HG03064 (cell line): ENCODE data around the gene USP43.
"Not testable (repeated sequence)": the region's sequence is repeated elsewhere in the genome, so short reads cannot be mapped to it uniquely, and the experiment has no call there.

ENCODE experiments used
- ATAC-seq: cut with Tn5 transposase; IDR thresholded peaks from one replicate; pipeline ENCODE4 v1.9.1; 2021; ENCODE audit warnings: low read depth; ENCODE audit not compliant: unreplicated experiment

USP43 gene, protein sequence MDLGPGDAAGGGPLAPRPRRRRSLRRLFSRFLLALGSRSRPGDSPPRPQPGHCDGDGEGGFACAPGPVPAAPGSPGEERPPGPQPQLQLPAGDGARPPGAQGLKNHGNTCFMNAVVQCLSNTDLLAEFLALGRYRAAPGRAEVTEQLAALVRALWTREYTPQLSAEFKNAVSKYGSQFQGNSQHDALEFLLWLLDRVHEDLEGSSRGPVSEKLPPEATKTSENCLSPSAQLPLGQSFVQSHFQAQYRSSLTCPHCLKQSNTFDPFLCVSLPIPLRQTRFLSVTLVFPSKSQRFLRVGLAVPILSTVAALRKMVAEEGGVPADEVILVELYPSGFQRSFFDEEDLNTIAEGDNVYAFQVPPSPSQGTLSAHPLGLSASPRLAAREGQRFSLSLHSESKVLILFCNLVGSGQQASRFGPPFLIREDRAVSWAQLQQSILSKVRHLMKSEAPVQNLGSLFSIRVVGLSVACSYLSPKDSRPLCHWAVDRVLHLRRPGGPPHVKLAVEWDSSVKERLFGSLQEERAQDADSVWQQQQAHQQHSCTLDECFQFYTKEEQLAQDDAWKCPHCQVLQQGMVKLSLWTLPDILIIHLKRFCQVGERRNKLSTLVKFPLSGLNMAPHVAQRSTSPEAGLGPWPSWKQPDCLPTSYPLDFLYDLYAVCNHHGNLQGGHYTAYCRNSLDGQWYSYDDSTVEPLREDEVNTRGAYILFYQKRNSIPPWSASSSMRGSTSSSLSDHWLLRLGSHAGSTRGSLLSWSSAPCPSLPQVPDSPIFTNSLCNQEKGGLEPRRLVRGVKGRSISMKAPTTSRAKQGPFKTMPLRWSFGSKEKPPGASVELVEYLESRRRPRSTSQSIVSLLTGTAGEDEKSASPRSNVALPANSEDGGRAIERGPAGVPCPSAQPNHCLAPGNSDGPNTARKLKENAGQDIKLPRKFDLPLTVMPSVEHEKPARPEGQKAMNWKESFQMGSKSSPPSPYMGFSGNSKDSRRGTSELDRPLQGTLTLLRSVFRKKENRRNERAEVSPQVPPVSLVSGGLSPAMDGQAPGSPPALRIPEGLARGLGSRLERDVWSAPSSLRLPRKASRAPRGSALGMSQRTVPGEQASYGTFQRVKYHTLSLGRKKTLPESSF

DNA sequence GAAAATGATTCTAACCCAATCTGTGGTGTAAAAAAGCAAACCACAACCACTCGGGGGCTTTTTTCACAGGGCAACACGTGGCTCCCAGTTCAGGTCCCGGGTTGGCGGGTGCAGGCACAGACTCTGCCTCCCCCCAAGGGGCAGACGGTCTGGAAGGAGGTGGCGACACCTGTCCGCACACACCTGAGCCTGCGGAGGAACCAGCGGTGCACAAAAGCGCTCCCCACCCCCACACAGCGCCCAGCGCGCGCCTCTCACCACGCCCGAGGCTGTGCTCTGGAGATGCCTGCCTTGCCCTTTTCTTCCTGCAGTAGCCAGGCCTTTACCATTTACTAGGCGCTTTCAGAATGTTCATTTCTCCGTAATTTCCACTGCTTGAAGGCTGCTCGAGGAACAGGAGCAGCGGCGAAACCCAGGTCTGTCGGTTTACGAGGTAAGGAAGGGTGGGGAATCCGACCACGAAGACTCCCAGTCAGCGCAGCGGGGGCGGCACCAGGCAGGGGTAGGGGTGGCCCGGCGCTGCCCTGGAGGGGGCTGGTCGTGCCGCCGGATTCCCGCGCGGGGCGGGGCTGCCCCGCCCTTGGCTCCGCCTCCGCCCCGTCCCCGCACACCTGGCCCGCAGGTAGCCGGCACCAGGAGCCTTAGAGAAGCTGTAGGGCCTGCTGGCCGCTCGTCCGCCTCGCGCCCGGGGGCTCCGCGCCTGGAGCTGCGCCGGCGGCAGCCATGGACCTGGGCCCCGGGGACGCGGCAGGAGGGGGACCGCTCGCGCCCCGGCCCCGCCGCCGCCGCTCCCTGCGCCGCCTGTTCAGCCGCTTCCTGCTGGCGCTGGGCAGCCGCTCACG, at the start of gene USP43:
Gene USP43, plus strand, starts transcription at position 608 of the 842 bp plus-strand sequence. Its CDS starts 116 bp downstream, at position 724.
- no peak for ATAC-seq

DNA sequence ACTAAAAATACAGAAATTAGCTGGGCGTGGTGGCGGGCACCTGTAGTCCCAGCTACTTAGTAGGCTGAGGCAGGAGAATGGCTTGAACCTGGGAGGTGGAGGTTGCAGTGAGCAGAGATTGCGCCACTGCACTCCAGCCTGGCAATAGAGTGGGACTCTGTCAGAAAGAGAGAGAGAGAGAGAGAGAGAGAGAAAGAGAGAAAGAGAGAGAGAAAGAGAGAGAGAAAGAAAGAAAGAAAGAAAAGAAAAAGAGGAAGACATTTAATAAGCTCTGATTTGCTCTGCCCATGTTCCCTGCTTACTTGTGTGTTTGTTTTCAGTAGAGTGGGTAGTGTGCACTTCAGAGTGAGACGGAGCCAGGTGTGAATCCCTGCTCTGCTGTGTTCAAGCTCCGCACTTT, 47.7 kb upstream of the USP43 start:
- ATAC-seq = not testable (repeated sequence)

DNA sequence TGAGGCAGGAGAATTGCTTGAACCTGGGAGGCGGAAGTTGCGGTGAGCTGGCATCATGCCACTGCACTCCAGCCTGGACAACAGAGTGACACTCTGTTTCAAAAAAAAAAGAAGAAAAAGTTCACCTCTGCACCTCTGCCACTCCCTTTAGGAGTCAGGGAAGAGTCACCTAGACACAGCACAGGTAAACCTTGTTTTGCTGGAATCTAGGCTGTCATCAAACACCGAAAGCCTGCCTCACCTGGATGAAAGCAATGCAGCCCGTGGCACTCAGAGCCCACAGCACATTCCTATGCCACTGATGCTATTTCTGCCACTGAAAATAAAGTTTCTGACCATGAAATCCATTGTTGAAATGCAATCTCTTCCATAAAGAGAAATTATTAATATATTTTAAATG, 46.7 kb upstream of the USP43 start:
- ATAC-seq = no peak

DNA sequence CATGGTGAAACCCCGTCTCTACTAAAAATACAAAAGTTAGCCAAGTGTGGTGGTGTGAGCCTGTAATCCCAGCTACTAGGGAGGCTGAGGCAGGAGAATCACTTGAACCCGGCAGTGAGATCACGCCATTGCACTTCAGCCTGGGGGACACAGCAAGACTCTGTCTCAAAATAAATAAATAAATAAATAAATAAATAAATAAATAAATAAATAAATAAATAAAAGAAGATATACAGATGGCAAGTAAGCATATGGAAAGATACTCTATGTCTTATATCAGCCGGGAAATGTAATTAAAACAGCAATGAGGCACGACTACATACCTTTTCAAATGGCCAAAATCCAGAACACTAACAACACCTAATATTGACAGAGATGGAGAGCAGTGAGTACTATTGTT, 40.7 kb upstream of the USP43 start:
- not testable (repeated sequence) for ATAC-seq

DNA sequence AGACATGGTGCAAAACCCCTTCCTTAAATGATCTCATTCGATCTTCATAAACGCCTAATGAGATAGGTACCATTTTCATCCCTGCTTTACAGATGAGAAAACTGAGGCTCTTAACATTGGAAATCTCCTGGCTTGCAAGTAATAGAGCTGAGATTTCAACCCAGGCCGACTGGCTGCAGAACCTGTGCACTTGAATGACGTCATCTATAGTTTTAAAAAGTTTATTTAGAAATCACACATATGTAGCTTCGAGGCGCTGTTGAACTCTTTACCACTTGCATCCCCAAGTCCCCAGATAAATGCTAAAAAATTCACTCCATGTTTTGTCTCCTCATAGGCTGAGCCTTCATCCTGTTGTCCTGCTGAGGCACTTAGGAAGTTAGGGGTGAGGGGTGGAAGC, 38.9 kb upstream of the USP43 start:
- no peak for ATAC-seq

DNA sequence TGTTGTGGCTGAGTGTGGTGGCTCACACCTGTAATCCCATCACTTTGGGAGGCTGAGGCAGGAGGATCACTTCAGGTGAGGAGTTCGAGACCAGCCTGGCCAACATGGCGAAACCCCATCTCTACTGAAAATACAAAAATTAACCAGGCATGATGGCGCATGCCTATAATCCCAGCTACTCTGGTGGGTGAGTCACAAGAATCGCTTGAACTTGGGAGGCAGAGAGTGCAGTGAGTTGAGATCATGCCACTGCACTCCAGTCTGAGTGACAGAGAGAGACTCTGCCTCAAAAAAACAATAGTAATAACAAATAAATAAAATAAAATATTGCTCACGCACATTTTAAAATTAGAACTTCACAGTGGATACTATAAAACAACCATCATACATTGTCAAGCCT, 38.3 kb upstream of the USP43 start:
- ATAC-seq = not testable (repeated sequence)

DNA sequence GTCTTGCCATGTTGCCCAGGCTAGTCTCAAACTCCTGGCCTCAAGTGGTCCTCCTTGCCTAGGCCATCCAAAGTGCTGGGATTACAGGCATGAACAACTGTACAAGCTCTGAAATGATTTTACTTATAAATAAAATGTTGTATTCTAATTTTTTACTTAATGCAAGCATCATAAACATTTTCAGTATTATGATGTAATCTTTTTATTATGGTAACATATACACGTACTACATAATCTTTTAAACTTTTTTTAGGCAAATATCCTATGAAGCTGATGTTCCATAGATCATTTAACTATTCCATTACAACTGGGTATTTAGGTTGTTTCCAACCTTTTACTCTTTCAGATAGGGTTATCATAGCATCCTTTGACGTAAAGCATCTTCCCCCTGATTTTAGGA, 33.8 kb upstream of the USP43 start:
- ATAC-seq = no peak

DNA sequence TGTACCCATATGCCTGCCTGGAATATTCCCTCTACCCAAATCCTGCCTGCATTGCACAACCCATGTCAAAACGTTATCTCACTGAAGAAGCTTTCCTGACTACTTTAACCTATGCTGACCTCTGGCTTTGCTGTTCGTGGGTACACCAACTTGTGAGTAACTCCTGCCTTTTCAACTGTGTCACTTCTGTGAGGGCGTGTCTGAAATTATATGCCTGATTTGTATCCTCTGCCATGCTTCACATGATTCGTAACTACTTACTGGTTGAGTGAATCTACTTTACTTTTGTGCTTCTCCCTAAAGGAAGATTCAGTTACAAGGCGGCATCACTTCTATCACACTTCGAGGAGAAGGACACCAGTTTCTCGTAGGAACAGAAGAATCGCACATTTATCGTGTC, 33.3 kb upstream of the USP43 start:
- ATAC-seq = no peak

DNA sequence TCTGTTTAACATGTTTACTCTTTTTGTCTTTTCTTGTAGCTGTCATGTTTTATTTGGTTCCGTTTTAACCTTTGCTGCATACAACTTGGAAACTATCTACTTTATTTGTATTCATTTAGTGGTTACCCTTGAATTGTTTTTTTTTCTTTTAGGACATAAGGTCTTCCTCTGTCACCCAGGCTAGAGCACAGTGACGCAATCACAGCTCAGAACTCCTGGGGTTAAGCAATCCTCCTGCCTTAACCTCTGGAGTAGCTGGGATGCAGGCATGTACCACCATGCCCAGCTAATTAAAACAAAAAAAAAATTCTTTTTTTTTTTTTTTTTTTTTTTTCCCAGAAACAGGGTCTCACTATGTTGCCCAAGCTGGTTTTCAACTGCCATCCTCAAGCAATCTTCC, 29.8 kb upstream of the USP43 start:
- no peak for ATAC-seq

DNA sequence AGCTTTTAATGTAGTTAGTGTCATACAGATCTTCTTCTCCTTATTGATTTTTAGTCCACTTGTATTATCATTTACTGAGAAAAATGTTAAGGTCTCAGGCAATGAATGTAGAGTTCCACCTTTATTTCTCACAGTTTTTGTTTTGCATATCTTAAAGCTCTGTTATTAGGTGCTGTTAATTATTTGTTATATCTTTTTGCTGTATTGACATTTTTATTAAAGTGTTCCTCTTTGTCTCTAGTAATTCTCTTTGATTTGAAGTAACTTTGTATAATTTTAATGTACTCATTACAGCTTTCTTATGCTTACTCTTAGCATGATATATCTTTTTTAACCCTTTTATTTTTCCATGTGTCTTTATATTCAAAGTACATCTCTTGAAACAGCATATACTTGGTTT, 22.4 kb upstream of the USP43 start:
- ATAC-seq = no peak

DNA sequence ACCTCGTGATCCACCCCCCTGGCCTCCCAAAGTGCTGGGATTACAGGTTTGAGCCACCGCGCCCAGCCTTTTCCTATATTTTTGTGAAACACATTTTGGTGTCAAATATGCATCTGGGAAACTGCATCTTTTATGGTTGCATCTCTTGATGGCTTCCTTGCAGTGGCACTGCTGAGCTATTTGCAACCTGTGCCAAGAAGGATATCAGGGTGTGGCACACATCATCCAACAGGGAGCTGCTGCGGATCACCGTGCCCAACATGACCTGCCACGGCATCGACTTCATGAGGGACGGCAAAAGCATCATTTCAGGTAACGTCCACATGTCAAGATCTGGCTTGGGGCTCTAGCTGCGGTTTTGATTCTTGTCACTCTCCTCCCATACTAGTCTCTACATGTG, 16.8 kb upstream of the USP43 start:
- no peak for ATAC-seq

DNA sequence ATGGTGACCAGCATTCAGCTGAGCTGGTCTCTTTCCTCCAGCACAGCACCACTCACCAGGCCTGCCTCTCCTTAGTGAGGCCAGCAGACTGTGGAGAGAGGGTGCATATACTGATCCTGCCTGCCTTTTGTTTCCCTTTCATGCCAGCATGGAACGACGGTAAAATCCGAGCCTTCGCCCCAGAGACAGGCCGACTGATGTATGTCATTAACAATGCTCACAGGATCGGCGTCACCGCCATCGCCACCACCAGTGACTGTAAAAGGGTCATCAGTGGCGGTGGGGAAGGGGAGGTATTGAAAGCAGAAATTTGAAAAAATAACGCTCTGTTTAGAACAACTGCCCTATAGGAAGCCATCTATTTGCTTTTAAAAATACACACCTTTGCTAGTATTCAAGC, 12.6 kb upstream of the USP43 start:
- ATAC-seq = no peak

DNA sequence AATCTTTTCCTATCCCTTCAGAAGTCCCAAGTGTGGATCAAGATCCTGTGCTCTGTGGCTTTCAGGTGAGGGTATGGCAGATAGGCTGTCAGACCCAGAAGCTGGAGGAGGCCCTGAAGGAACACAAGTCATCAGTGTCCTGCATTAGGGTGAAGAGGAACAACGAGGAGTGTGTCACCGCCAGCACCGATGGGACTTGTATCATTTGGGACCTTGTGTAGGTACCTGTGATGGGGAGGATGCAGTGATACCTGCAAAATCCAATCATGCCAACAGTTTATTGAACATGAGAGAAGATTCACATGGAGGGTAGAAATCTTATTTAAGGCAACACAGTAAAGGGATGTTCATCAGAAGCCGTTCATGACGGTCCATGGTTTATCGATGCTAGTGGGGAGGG, 10.0 kb upstream of the USP43 start:
- no peak for ATAC-seq

DNA sequence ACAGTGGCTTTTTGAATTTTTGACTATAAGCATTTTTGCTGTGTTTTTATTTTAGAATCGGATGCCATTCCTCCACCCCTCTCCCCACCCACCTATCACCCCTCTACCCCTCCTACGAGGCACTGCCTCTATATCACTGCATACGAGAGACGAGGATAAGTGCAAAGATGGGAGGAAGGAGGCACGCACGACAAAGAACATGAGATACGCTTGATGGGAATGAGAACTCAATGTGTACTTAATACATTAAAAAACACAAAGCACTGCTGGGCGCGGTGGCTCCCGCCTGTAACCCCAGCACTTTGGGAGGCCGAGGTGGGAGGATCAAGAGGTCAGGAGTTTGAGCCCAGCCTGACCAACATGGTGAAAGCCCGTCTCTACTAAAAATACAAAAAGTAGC, 8.8 kb upstream of the USP43 start:
- ATAC-seq = no peak

DNA sequence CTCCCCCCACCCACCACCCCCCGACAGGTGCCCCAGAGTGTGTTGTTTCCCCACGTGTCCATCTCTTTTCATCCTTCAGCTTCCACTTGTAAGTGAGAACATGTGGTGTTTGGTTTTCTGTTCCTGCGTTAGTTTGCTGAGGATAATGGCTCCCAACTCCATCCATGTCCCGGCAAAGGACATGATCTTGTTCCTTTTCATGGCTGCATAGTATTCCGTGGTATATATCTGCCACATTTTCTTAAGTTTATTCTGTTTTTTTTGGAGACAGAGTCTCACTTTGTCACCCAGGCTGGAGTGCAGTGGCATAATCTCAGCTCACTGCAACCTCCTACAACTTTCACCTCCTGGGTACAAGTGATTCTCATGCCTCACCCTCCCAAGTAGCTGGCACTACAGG, 4.9 kb upstream of the USP43 start:
- ATAC-seq = not testable (repeated sequence)

DNA sequence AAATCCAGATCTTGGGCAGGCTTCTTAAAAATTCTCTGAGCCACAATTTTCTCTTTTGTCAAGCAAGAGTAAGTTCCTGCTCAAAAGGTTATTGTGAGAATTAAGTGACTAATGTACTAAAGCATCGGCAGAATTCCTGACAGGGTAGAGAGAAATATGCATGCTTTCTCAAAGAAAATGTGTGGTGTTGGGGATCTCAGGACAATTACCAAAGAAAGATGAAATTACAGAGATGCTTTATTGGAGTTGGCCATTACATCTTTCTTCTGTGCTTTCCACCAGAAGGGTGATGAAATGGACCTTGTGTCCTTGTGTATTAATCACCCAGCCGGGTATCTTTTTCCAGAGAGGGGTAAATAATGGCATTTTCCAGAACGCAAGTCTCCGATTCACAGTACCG, 1.7 kb upstream of the USP43 start:
- ATAC-seq = no peak

DNA sequence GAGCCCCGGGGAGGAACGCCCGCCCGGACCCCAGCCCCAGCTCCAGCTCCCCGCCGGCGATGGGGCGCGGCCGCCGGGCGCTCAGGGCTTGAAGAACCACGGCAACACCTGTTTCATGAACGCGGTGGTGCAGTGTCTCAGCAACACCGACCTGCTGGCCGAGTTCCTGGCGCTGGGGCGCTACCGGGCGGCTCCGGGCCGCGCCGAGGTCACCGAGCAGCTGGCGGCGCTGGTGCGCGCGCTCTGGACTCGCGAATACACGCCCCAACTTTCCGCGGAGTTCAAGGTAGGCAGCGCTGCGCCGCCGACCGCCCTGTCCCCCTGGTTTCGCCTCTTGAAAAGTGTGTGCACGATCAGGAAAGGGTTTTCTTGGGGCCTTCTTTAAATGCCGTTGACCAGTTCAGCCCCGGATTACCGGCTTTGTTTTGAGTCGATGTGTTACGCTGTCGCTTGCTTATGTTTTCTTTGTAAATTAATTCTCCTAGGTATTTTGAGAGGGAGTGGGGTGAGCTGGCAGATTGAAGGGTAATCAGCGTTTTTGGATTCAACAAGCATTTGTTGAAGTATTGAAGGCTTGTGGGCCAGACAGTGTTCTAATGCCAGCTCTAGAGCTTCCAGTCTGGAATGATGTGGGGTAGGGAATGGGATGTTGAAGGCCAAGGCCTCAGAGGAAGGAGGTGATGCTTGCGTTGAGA, 681 bp downstream of the USP43 start:
- ATAC-seq = no peak

DNA sequence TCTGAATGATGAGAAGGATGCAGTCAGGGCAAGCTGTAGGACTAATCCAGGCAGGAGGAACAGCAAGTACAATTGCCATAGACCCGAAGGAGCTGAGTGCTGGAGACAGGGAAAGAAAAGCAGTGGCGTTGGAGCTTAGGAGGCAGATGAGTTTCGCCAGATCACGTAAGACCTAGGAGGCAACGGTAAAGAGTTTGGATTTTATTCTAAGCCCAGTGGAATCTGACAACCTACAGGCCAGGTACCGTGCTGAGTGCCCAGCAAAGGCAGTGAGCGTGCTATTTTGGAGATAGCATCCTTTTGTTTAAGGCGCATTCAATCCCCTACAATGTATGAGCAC, 1.2 kb downstream of the USP43 start:
- no peak for ATAC-seq

DNA sequence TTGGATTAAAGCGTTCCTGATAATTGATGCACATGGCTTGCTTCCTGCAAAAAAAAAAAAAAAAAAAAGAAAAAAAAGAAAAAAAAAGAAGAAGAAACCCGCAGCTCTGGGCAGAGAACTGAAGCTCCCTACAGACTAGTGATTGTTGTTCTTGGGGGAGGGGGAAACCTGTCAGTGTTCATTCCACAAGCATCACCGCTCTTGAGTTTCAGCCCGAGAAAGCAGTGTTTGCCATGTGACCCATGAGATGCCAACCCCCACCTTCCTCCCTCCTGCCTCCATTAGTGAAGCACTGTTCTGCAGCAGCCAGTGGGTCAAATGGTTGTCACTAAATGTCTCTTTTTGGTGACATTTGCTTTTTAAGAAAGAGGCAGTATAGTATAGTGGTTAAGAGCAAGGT, 1.7 kb downstream of the USP43 start:
- ATAC-seq = no peak

DNA sequence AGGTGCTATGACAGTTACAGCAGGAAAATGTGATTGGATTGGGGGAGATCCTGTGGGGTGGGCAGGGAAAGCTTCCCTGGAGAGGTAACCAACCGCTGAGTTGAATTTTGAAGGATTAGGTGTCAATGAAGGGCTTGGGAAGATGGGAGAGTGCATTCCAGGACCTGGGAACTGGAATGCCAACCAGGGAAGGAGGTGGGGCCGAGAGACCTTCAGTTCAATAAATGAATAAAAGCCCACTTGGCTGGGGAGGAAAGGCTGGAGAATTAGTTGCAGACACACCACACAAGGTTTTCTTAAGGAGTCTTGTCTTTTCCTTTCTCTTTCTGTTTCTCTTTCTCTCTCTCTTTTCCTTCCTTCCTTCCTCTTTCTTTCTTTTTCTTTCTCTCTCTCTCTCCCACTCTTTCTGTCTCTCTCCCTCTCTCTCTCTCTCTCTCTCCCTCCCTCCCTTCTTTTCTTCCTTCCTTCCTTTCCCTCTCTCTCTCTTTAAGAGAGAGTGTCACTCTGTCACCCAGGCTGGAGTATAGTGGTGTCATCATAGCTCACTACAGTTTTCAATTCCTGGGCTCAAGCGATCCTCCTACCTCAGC, 3.3 kb downstream of the USP43 start:
- ATAC-seq = no peak
